ENCODE measurements around the gene LIF.
"Not testable (repeated sequence)": the region's sequence is repeated elsewhere in the genome, so short reads cannot be mapped to it uniquely, and the experiment has no call there.

LIF gene

DNA sequence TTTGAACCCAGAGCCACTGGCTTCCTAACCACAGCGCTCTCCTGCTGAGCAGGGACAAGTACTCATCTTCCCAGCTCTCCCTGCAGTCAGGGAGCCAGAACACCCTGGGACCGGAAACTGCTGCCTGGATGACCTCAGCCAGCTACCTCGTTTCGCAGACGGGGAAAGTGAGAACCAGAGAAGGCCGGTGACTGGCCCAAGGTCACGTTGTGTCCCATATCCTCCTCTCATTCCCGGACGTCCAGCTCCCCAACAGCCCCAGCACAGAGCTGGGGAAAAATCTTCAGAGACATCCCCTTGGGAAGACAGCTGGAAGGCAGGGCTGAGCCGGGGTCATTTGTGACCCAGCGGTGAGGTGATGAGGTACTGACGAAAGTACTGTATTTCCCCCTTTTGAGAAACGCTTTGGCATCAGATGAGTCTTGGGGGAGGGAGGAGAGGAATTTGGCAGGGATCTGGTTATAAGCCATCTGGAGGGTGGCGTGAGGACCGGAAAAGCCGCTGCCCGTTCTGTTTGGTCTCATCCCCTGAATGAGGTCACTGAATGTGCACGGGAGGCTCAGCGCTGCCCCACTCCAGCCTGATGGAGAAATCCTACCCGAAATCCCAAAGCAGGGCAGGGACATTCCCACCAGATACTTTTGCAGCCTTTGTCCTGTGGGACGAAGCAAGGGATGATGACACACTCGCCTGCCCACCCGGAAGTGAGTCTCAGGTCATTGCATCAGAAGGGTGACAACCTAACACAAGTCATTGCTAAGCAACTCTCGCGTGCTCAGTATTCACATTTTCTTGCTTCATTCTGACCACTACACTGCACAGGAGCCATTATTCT, 41.1 kb downstream of the LIF start:
- no peak for DNase-seq

DNA sequence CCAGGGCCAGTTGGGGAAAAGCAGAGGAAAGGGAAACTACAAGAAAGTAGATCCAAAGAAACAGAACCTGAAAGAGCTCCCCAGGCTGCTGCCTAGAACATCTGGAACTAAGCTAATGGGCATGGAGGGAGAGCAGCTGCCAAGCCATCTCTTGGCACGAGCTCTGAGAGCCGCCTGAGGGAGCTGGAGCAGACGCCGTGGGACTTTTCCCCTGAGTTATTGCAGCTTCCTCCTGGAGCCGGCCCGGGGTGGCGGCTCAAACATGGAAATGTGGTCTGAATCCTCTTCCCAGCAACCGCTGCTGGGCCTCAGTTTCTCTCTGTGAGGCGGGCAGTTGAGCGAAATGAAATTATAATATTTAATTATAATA, 41.8 kb downstream of the LIF start:
- DNase-seq = no peak

DNA sequence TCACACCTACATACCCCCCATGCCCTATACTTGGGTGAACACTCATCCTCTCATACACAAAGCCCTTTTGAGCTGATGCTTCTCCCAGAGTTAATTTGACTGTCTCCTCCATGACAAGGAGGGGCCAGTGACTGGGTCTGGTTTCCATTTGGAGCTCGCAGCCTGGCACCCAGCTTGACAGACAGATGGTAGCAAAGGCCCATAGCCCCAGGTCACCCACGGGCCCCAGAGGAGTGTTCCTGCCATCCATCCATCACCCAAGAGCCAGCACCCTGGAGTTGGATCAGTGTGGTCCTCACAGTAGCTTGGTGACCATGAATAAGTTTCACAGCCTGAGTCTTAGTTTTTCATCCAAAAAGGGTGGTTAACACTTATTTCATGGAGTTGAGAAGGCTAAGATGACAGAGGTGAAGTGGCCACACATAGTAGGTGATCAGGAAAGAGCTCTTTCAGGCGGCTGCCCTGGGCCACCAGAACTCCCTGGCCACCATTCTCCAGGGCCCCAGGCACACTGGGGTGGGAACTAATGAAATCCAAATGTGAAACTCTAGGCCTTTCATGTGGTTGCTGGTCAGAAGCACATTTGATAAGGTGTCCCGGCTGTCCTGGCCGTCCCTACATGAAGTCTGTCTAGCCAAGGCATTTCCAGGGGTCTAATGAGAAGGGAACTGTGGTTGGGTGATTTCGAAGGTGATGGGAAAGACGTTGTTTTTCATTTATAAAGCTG, 42.4 kb downstream of the LIF start:
- DNase-seq = no peak

DNA sequence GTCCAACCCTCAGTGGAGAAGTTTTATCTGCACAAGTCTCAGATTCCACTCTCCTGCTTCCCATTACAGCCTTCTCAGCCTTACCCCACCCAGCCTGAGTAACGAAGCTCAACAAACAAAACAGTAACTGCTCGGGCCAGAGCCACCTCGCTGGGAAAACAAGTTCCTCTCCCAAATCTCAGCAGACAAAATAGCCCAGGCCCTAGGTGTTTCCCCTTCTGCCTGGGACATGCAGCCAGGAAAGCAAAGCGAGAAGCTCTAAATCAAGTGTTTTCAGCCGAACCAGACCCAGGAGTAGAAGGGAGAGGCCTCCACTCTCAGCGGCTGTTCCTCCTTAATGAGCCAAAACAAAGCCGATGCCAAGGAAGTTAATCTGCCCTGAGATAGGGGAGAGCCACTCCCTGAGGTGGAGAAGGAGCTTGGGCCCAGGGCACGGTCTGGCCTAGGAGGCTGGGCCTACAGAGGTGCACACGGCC, 44.0 kb downstream of the LIF start:
- DNase-seq = no peak

DNA sequence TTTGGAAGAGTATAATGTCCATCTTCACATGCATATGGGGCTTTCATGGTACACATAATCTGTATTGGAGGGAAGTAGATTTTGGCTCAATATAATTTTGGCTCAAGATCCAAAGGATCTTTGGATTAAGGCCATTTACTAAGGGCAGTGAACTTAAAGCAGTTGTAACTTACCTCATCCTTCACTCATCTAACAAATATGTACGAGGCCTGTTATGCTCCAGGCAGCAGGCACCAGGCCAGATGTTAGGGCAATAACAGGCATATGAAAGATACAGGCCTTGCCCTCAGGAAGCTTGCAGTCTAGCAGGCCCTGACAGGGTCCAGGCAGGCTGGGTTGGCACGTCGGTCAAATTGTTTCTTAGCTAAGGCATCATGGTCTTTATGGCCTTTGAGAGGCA, 44.6 kb downstream of the LIF start:
- no peak for DNase-seq

DNA sequence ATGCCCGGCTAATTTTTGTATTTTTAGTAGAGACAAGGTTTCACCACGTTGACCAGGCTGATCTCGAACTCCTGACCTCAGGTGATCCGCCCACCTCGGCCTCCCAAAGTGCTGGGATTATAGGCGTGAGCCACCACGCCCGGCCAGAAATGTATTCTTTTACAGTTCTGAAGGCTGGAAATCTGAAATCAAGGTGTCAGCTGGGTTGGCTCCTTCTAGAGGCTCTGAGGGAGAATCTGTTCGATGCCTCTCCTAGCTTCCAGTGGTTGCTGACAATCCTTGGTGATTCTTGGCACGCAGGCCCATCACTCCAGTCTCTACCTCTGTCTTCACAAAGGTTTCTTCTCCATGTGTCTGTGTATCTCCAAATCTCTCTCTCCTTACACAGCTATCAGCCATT, 45.7 kb downstream of the LIF start:
- not testable (repeated sequence) for DNase-seq

DNA sequence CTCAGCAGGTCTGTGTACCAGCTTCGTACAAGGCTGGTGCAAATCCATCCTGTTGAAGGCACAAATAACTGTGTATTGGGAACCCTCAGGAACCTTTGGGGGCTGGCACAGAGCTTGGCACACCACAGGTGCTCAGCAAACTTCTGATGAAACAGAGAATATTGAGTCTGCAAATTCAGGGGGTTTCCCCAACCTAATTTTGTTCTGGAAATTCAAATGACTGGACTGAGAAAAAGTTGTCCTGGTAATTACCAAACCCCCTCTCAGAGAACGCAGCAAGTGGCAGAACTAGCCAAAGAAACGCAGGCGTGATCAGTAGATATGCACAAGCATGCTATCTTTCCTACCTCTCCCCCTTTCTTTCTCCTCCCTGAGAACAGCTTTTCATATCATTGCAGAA, 47.6 kb downstream of the LIF start:
- no peak for DNase-seq

DNA sequence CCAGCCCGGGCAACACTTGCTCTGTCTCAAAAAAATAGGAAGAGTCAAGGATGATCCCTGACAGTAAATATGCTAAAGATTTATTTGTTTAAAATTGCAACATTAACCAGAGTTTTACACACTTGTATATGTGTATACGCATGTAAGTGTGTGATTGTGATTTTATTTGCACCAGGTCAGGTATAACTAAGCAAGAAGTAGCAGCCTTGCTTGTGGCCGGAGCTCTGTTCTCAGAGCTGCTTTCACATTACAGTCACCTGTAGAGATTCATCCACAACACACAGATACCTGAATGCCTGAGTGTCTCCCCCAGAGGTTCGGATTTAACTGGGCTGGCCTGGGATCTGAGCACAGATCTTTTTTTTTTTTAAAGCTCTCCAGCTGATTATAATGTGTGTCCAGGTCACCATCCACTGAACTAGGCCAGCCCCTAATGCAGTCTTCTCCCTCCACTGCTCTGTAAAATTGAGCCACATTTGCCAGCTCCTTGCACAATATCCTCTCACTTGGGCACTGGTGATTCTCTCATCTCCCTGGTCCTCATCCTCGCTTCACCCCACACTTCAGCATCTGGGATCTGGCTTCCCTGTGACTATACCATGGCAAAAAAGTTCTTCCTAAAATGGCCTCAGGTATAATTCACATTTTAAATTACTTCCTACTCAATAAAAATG, 48.3 kb downstream of the LIF start:
- DNase-seq = no peak

DNA sequence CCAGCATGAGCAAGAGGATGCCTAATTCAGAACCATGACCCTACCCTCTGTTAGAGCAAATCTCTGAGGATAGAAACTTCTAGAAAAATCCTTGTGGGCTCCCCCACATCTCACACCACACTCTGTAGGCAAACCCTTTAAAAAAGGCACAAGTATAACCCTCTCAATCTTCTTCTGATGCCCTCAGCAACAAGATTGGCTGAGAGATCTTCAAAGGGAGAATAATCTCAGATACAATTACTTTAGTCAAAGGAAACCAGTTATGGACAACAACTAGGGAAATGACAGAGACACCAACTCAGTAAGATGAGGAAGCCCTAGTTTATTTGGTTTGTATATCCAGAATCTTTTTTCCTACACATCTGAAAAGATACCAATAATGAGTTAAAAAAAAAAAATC, 49.2 kb downstream of the LIF start:
- no peak for DNase-seq

DNA sequence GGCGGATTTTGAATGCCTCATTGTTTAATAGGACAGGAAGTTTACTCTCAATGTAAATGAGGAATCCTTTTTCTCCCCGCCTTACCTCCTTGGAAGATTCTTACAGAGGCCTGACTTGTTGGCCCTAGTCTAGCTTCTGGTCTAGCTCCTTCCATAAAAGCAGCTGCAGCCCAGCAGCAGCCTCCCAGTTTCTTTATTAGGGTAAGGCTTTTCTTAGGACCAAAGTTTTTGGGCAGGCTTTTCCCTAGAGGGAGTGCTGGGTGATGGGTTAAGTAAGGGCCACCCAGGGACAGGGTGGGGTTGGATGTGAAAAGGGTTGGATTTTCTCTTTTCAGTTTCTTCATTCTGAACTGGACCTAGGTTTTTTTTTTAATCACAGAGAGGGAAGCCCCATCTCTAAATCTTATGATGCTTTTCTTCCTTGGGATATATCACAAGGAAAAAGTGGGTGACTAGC, 49.7 kb downstream of the LIF start:
- no peak for DNase-seq

DNA sequence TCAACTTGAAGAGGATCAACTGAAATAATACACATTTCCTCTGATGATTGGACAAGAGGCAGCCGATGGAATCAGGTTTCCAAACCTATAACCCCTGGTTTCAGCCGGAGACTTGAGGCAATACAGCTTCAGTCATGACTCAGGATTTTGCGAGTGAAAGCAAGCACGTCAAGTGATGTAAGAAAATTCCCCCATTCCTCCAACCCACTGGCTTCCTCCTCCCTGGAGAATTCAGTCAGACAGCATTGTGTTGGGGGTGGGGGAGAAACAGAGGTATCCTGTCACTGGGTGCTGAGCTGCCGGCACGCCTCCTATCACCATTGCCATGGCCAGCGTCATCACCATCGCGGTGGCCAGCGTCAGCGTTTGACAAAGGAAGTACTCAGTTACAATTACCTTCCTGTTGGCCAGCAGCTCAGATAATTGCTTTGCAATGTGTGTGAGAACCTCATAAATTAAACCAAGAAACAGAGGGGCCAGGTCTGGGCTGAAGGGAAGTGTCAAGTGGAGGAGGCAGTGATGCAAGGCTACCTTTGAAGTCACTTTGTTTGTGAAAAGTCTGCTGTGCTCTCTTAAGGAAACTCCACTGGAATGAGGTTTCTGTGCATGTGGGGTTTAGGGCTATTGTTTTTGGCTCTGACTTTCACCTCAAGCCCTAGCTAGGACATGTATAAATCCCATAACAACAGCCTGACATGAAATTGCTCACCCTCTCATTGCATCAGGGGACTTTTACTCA, 50.2 kb downstream of the LIF start:
- DNase-seq = peak in 1 of 2 experiments; percentile 41

DNA sequence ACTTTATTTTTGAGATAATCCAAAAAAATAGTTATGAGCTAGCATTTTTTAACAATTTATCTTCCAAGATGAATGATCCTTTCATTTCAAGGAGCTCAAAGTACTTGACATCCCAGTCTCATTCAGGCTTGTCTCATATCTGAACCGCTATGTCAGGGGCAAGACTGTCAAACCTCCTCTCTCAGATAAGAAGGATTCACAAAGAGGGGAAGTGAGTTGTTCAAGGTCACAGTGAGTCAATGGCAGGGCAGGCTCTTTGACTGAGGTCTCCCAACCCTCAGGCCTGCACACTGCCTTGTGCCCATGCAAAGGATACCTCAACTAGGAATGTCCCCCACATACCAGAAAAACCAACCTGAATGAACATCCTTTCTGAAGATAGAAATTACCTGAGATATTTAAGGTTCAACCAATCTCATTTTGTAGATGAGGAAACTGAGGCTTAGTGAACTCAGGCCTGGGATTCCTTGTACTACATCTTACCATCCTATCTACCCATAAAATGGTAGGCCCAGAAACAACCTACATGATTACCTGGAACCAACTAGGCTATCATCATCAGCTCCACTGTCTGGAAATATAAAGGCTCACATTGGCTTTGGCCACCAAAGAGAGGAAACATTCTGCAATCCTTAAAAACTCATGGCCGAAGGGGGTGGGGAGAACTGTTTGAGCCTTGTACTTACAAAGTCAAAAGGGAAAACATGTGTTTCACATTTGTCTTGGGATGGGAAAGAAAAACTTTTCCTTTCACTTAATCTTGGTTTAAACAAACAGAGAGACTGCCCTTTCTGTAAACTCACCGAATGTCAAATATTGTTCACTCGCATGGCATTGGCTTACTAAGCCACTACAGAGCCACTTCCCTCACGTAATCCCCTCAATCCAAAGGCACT, 51.1 kb downstream of the LIF start:
- no peak for DNase-seq

DNA sequence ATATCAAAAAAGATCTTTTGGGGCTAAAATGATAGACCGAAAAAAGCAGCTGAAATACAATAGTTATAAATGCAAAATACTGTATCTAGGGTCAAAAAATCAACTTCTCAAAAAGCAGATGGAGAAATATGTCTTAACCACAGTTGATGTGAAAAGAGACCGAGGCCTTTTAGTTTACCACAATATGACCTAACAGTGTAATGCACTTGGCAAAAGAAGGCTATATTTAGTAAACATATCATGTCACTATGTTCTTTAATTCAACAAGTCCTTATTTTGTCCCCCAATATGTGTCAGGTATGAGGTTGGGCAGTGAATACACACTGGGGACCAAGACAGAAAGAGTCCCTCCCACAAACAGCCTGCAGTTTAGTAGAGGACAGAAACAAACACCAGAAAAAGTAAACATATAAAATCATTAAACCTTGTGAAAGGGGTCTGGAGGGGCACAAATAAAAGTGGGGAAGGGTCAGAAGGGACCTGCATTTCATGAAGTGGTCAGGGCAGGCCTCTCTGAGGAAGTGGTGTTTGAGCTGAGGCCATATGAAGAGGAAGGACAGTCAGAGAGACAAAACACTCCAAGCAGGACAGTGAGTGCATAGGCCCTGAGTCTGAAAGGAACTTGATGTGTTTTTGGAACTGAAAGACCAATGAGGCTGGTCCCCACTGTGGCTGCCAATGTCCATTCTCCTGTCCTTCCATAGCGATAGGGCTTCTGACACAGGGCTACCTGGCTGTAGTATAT, 53.4 kb downstream of the LIF start:
- DNase-seq = no peak

DNA sequence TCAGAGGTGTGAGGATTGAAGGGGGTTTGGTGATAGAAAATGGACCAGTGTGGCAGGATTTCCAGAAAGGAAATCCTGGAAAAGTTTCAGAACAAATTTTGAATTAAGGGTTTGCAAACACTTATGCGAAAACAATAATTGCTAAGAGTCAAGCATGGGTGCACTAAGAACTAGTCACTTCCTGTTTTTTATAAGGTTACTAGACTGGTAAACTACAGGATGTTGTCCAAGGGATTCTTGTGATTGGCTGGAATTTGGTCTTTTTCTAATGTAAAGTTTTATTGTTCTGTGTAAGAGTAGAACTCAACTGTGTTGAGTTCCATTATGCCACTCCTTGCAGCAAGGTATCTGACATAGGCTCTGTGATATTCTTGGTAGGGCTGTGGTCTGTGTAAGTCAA, 54.1 kb downstream of the LIF start:
- DNase-seq = no peak

DNA sequence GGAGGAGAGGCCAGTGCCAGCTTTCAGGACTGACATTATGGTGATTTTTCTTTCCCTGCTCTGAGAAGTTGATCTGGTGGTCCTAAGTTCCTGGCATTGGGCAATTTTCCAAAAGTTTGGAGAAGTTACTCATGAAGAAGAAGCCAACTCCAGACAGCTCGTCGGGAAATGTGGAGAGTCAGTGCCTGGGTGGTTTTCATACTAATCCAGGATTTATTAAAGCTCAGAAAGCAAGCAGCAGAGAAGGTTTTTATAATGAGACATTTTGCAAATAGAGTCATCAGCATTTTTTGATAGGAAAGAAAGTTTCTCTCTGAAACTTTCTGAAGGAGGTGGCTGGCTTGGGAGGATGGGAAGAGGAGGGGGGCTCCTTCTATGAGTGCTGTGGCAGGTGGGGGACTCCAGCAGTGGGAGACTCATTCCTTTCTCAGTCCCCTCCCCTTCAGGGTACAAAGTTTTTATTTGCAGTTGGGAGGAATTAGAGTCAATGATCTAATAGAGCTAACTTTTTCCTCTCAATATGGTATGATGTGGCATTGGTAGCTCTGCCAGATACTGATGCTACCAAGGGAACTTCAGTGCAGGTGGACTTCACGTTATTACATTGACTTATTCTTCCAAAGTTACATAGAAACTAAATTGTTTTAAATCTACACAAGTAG, 55.4 kb downstream of the LIF start:
- DNase-seq = no peak

DNA sequence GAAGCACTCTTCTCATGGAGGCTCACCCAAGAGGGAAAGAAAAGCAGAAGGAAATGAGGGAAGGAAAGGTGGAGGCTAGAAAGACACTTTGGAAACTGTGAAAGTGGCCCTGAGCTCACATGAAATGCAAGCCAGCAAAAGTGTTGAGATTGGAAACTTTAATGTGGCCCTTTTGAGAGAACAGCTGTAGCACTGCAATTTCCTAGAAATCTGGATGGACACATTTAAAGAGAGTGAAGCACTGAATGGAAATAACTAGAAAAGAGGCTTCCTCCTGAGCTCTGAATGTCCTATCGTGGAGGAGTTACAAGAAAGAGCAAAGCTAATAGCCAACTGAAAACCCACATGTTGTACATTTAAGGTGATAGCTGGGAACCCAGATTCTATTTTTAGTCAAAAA, 56.0 kb downstream of the LIF start:
- no peak for DNase-seq
